ENCODE measurements around the gene FLNB. TPM values are rescaled to one million over a fixed set of nuclear protein-coding genes. Genes with fewer than 3 reads are reported as not detected.
A peak's percentile ranks its signal among the peaks of the same experiment; 100 is the strongest.

Gene FLNB
- total and polyA plus RNA-seq, 2 of the 13 experiments (the other 11 are each of a cell fraction or from before 2014, with no cell fraction given) = 106 to 130 TPM

- no peak for TF ChIP-seq ATRX (CRISPR knock-in tag; IDR thresholded peaks at IDR 0.05; ENCODE audit: borderline replicate concordance)
- no peak for TF ChIP-seq TIGD3 (CRISPR knock-in tag; IDR thresholded peaks at IDR 0.05; ENCODE audit: borderline replicate concordance)
- no peak for TF ChIP-seq ZFP62 (CRISPR knock-in tag; IDR thresholded peaks at IDR 0.05)
- peak; percentile 25; the same call in 1 of the 2 replicates for TF ChIP-seq SMC3 (IDR thresholded peaks at IDR 0.05; ENCODE audit: low read length)
- TF ChIP-seq ZNF264 (CRISPR knock-in tag; IDR thresholded peaks at IDR 0.05) = no peak; the same call in 1 of the 2 replicates
- TF ChIP-seq ZMAT5 (CRISPR knock-in tag; IDR thresholded peaks at IDR 0.05; ENCODE audit: borderline replicate concordance, low read depth) = no peak
- TF ChIP-seq POLR2G (IDR thresholded peaks at IDR 0.05; ENCODE audit: low read depth, low read length) = no peak
- TF ChIP-seq ELF4 (CRISPR knock-in tag; IDR thresholded peaks at IDR 0.05; ENCODE audit: borderline replicate concordance) = no peak
- 0 out of 2 replicates have a peak, but pooled peaks have one; percentile 26 for TF ChIP-seq DMAP1 (CRISPR knock-in tag; IDR thresholded peaks at IDR 0.05)
- no peak for TF ChIP-seq ZNF296 (CRISPR knock-in tag; conservative IDR thresholded peaks at IDR 0.05)
- no peak for TF ChIP-seq CREBL2 (CRISPR knock-in tag; IDR thresholded peaks at IDR 0.05; ENCODE audit: borderline replicate concordance)
- TF ChIP-seq MYPOP (CRISPR knock-in tag; IDR thresholded peaks at IDR 0.05) = no peak
- TF ChIP-seq TBL1XR1 (IDR thresholded peaks at IDR 0.05; ENCODE audit: borderline replicate concordance, low read length, partially characterized antibody) = no peak
- TF ChIP-seq CHD4 (IDR thresholded peaks at IDR 0.05; ENCODE audit: borderline replicate concordance, low read length) = no peak
- peak; percentile 58; the same call in 1 of the 2 replicates for TF ChIP-seq ARID3A (IDR thresholded peaks at IDR 0.05; ENCODE audit: low read depth, low read length)
- TF ChIP-seq TRAFD1 (CRISPR knock-in tag; IDR thresholded peaks at IDR 0.05; ENCODE audit: borderline replicate concordance) = no peak
- no peak for TF ChIP-seq RFXANK (CRISPR knock-in tag; IDR thresholded peaks at IDR 0.05)
- no peak for TF ChIP-seq NFRKB (IDR thresholded peaks at IDR 0.05)
- no peak for TF ChIP-seq ZFP37 (CRISPR knock-in tag; IDR thresholded peaks at IDR 0.05; ENCODE audit: borderline replicate concordance)
- peak; percentile 83; the same call in 1 of the 2 replicates for TF ChIP-seq ZNF431 (CRISPR knock-in tag; IDR thresholded peaks at IDR 0.05; ENCODE audit: borderline replicate concordance, low read depth)
- 0 out of 2 replicates have a peak, but pooled peaks have one; percentile 22 for TF ChIP-seq SP4 (CRISPR knock-in tag; IDR thresholded peaks at IDR 0.05)
- no peak for TF ChIP-seq PRPF4 (IDR thresholded peaks at IDR 0.05; ENCODE audit: low read depth, low read length, poor library complexity, severe bottlenecking)
These were observed 15.6 kb upstream of the FLNB start (continued) for GRCh38 chr3:57992452-57993213.
